ENCODE data around the gene SLC25A19.
"Not testable (repeated sequence)": the region's sequence is repeated elsewhere in the genome, so short reads cannot be mapped to it uniquely, and the experiment has no call there.

SLC25A19 gene

GRCh38 chr17:75270218-75270965 is 18.8 kb downstream of the SLC25A19 start:
- in situ Hi-C loops (cut with MboI; ENCODE audit: low sequenced_read_pairs): no loop called here

- in situ Hi-C loops (cut with MboI; ENCODE audit: low sequenced_read_pairs): no loop called here
Measured at GRCh38 chr17:75269844-75270217, 19.4 kb downstream of the SLC25A19 start.

GRCh38 chr17:75267411-75268232 is 21.6 kb downstream of the SLC25A19 start:
- in situ Hi-C loops (cut with MboI; ENCODE audit: low sequenced_read_pairs): no loop called here

- in situ Hi-C loops (cut with MboI; ENCODE audit: low sequenced_read_pairs): no loop called here
Measured at GRCh38 chr17:75267153-75267410, 22.2 kb downstream of the SLC25A19 start.

GRCh38 chr17:75266316-75267152 is 22.7 kb downstream of the SLC25A19 start:
- in situ Hi-C loops (cut with MboI; ENCODE audit: low sequenced_read_pairs): no loop called here

GRCh38 chr17:75265614-75266315 is 23.5 kb downstream of the SLC25A19 start:
- in situ Hi-C loops (cut with MboI; ENCODE audit: low sequenced_read_pairs): no loop called here

GRCh38 chr17:75263055-75263454 is 26.2 kb downstream of the SLC25A19 start:
- in situ Hi-C loops (cut with MboI; ENCODE audit: low sequenced_read_pairs): no loop called here

- in situ Hi-C loops (cut with MboI; ENCODE audit: low sequenced_read_pairs): no loop called here
Measured at GRCh38 chr17:75262112-75262606, 27.1 kb downstream of the SLC25A19 start.

GRCh38 chr17:75261336-75262111 is 27.7 kb downstream of the SLC25A19 start, which contains the start of the genes GGA3 and MRPS7:
Gene GGA3, minus strand, starts transcription at chr17:75261606. Its CDS starts 19 bp downstream, at chr17:75261587.
Gene MRPS7, plus strand, starts transcription at chr17:75261879. Its CDS starts 22 bp downstream, at chr17:75261901.
- in situ Hi-C loops (cut with MboI; ENCODE audit: low sequenced_read_pairs): no loop called here

GRCh38 chr17:75260641-75261335 is 28.4 kb downstream of the SLC25A19 start:
- in situ Hi-C loops (cut with MboI; ENCODE audit: low sequenced_read_pairs): no loop called here

GRCh38 chr17:75257228-75257627 is 32.0 kb downstream of the SLC25A19 start:
- in situ Hi-C loops (cut with MboI; ENCODE audit: low sequenced_read_pairs): not testable (repeated sequence)

- in situ Hi-C loops (cut with MboI; ENCODE audit: low sequenced_read_pairs): not testable (repeated sequence)
Measured at GRCh38 chr17:75255954-75256698, 33.1 kb downstream of the SLC25A19 start.

GRCh38 chr17:75252039-75252816 is 37.0 kb downstream of the SLC25A19 start:
- in situ Hi-C loops (cut with MboI; ENCODE audit: low sequenced_read_pairs): no loop called here

- in situ Hi-C loops (cut with MboI; ENCODE audit: low sequenced_read_pairs): no loop called here
Measured at GRCh38 chr17:75250009-75250471, 39.2 kb downstream of the SLC25A19 start.

GRCh38 chr17:75249564-75249963 is 39.7 kb downstream of the SLC25A19 start:
- in situ Hi-C loops (cut with MboI; ENCODE audit: low sequenced_read_pairs): no loop called here

- in situ Hi-C loops (cut with MboI; ENCODE audit: low sequenced_read_pairs): no loop called here
Measured at GRCh38 chr17:75246404-75246803, 42.8 kb downstream of the SLC25A19 start.

- in situ Hi-C loops (cut with MboI; ENCODE audit: low sequenced_read_pairs): no loop called here
Measured at GRCh38 chr17:75245011-75245410, 44.2 kb downstream of the SLC25A19 start.
